Mesenchymal stem cell (in vitro differentiated cells and primary cell): Measurements from ENCODE around the gene ADH5.

Source experiments
- DNase-seq: peaks from one replicate; pipeline ENCODE4 v3.0.0-alpha.2; 2013
- H2AFZ ChIP-seq: one replicate; pipeline ENCODE4 v1.6.1; 2013; ENCODE audit warnings: low read depth, mild to moderate bottlenecking, control low read depth, inconsistent platforms, low read length, moderate library complexity
- H2AK5ac ChIP-seq: 2 replicates; pipeline ENCODE4 v1.6.1; 2013; ENCODE audit warnings: low read length, moderate library complexity, mild to moderate bottlenecking, inconsistent platforms; ENCODE audit not compliant: severe bottlenecking
- H2BK120ac ChIP-seq: one replicate; pipeline ENCODE4 v1.6.1; 2013; ENCODE audit warnings: low read depth, mild to moderate bottlenecking, inconsistent platforms, low read length, moderate library complexity
- H2BK12ac ChIP-seq, 2 experiments: one replicate each; pipeline ENCODE4 v1.6.1; 2013; ENCODE audit warnings: inconsistent platforms in 2 of 2, low read length in 2 of 2, mild to moderate bottlenecking in 2 of 2, moderate library complexity in 2 of 2, control low read depth in 1 of 2
- H2BK15ac ChIP-seq: one replicate; pipeline ENCODE4 v1.6.1; 2013; ENCODE audit warnings: mild to moderate bottlenecking, low read depth, inconsistent platforms; ENCODE audit not compliant: poor library complexity, severe bottlenecking
- H2BK5ac ChIP-seq: 2 replicates; pipeline ENCODE4 v1.6.1; 2013; ENCODE audit warnings: low read depth, mild to moderate bottlenecking, low read length, control low read depth, inconsistent platforms; ENCODE audit not compliant: poor library complexity, severe bottlenecking
- H3K14ac ChIP-seq, 2 experiments: one replicate each; pipeline ENCODE4 v1.6.1; 2013; ENCODE audit warnings: inconsistent platforms in 2 of 2, low read length in 2 of 2, control low read depth in 1 of 2, mild to moderate bottlenecking in 1 of 2, moderate library complexity in 1 of 2
- H3K18ac ChIP-seq, 2 experiments: one replicate each; pipeline ENCODE4 v1.6.1; 2013; ENCODE audit warnings: inconsistent platforms in 2 of 2, low read length in 2 of 2, control low read depth in 1 of 2, low read depth in 1 of 2, mild to moderate bottlenecking in 1 of 2
- H3K23ac ChIP-seq, 2 experiments: one replicate each; pipeline ENCODE4 v1.6.1; 2013; ENCODE audit warnings: inconsistent platforms in 2 of 2, low read length in 2 of 2, mild to moderate bottlenecking in 2 of 2, moderate library complexity in 2 of 2, control low read depth in 1 of 2
- H3K27ac ChIP-seq: 2 replicates; pipeline ENCODE4 v1.5.1; 2013; ENCODE audit warnings: mild to moderate bottlenecking, moderate library complexity, low read length, control low read depth, inconsistent platforms; ENCODE audit not compliant: poor library complexity, severe bottlenecking
- H3K27me3 ChIP-seq, 2 experiments: 2 replicates each; pipeline versions ENCODE4 v1.6.1 to v1.7.0; 2013; ENCODE audit warnings: low read length in 2 of 2, mild to moderate bottlenecking in 2 of 2, moderate library complexity in 2 of 2, control low read depth in 1 of 2, inconsistent platforms in 1 of 2; ENCODE audit not compliant: control insufficient read depth in 1 of 2, insufficient read depth in 1 of 2
- H3K36me3 ChIP-seq, 2 experiments: 2 replicates each; pipeline versions ENCODE4 v1.6.1 to v1.7.0; 2013; ENCODE audit warnings: low read length in 2 of 2, control low read depth in 1 of 2, inconsistent platforms in 1 of 2, low read depth in 1 of 2, mild to moderate bottlenecking in 1 of 2; ENCODE audit not compliant: insufficient read depth in 2 of 2, control insufficient read depth in 1 of 2
- H3K4ac ChIP-seq, 2 experiments: one replicate each; pipeline ENCODE4 v1.6.1; 2013; ENCODE audit warnings: inconsistent platforms in 2 of 2, low read length in 2 of 2, mild to moderate bottlenecking in 2 of 2, moderate library complexity in 2 of 2, control low read depth in 1 of 2, low read depth in 1 of 2
- H3K4me1 ChIP-seq: 2 replicates; pipeline ENCODE4 v1.6.1; 2013; ENCODE audit warnings: low read depth, low read length, control low read depth; ENCODE audit not compliant: control insufficient read depth, insufficient read depth
- H3K4me2 ChIP-seq: 2 replicates; pipeline ENCODE4 v1.6.1; 2013; ENCODE audit warnings: low read length, mild to moderate bottlenecking, inconsistent platforms; ENCODE audit not compliant: poor library complexity, severe bottlenecking
- H3K4me3 ChIP-seq, 2 experiments: 2 replicates each; pipeline versions ENCODE4 v1.5.1 to v1.7.0; 2013; ENCODE audit warnings: low read length in 2 of 2, mild to moderate bottlenecking in 2 of 2, control low read depth in 1 of 2, low read depth in 1 of 2; ENCODE audit not compliant: insufficient read depth in 1 of 2
- H3K79me1 ChIP-seq: replicated peaks from 2 replicates; pipeline ENCODE4 v1.6.1; 2013; ENCODE audit warnings: mild to moderate bottlenecking, control low read depth, low read length, inconsistent platforms; ENCODE audit not compliant: poor library complexity, severe bottlenecking
- H3K9ac ChIP-seq: 2 replicates; pipeline ENCODE4 v1.7.0; 2013; ENCODE audit warnings: mild to moderate bottlenecking, low read length, moderate library complexity
- H3K9me3 ChIP-seq: 2 replicates; pipeline ENCODE4 v1.7.0; 2013; ENCODE audit warnings: mild to moderate bottlenecking, low read length; ENCODE audit not compliant: control insufficient read depth
- H4K8ac ChIP-seq: one replicate; pipeline ENCODE4 v1.6.1; 2013; ENCODE audit warnings: inconsistent platforms, mild to moderate bottlenecking, low read length, moderate library complexity
- H4K91ac ChIP-seq: one replicate; pipeline ENCODE4 v1.6.1; 2013; ENCODE audit warnings: mild to moderate bottlenecking, low read length, inconsistent platforms
- WGBS: methylation state at CpG from one replicate; pipeline ENCODE4 v1.1.7; 2013; ENCODE audit warnings: mixed read lengths; 5-methylcytosine and 5-hydroxymethylcytosine counted together

ADH5 gene

DNA sequence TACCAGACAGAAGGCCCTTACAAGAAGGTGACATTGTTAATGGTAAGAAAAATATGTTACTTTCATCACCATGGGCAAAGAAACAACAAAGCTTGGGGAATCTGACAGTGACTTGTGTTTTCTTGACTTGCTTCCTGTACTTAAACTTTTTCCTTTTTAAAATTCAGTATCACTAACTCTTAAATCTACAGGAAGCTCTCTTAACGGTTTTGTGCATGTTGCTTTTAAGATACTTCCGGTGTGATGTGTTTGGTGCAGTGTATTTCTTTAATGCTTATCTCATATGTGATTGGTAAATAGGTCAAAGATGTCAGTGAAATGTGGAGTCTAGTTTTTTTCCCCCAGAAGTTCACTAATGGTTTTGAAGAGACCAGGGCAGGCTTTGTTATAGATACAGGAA lies 45.2 kb downstream of the ADH5 start:
- DNase-seq, result no peak
- 97% methylated on average over 2 of the region's 2 CpGs for WGBS

DNA sequence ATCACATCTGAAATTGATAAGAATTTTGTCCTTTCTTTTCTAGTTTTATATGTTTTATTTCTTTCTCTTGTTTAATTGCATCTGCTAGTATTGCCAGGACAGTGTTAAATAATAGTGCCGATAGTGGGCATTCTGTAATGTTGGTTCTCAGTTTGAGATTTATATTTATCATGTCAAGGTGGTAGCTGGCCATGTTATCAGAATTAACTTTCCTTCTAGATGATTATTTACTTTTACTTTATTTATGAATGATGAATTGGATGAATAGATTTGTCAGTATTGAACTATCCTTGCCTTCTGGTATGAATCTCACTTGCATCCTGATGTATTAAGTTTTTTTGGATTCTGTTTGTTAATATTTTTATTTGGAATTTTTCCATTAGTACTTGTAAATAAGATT lies 50.4 kb downstream of the ADH5 start:
- H3K79me1 ChIP-seq, result peaks cover 3% of the 10 kb centered on the region
- H4K8ac ChIP-seq, result no peak overlapping the region
- no peak overlapping the region for H2BK5ac ChIP-seq
- no peak overlapping the region for H3K27ac ChIP-seq
- H2AFZ ChIP-seq, result no peak overlapping the region
- no peak overlapping the region for H3K23ac ChIP-seq
- H3K36me3 ChIP-seq, result peaks cover 2 to 72% of the 10 kb centered on the region in 2 experiments
- no peak overlapping the region for H3K4ac ChIP-seq
- no peak overlapping the region for H3K14ac ChIP-seq
- 100% methylated on average over 1 of the region's 1 CpG for WGBS
- no peak overlapping the region for H2BK120ac ChIP-seq
- no peak overlapping the region for H2BK12ac ChIP-seq
- peaks cover 13% of the 10 kb centered on the region for H3K9me3 ChIP-seq
- H3K4me2 ChIP-seq, result no peak overlapping the region
- no peak for DNase-seq
- no peak overlapping the region for H3K9ac ChIP-seq
- no peak overlapping the region for H2BK15ac ChIP-seq
- H4K91ac ChIP-seq, result no peak overlapping the region
- no peak overlapping the region for H3K4me3 ChIP-seq
- no peaks in the 10 kb centered on the region for H3K4me1 ChIP-seq
- H3K27me3 ChIP-seq, result no peaks in the 10 kb centered on the region
- H2AK5ac ChIP-seq, result no peak overlapping the region
- no peak overlapping the region for H3K18ac ChIP-seq

More for the DNA sequence above, 45.2 kb downstream of the ADH5 start:
- Histone ChIP-seq H3K23ac (no peak overlapping the region), H3K79me1 (peaks cover 17% of the 10 kb centered on the region), H3K9ac (no peak overlapping the region), H2AFZ (no peak overlapping the region), H3K14ac (no peak overlapping the region), H2AK5ac (no peak overlapping the region), H2BK5ac (no peak overlapping the region), H3K18ac (no peak overlapping the region), H3K27me3 (no peaks in the 10 kb centered on the region), H4K91ac (no peak overlapping the region), H3K4me3 (no peak overlapping the region), H3K27ac (no peak overlapping the region), H2BK12ac (no peak overlapping the region), H2BK15ac (no peak overlapping the region), H3K4me1 (no peaks in the 10 kb centered on the region), H3K4ac (no peak overlapping the region), H4K8ac (no peak overlapping the region), H3K36me3 (peaks cover 14 to 73% of the 10 kb centered on the region in 2 experiments), H3K9me3 (peaks cover under 1% of the 10 kb centered on the region), H3K4me2 (no peak overlapping the region), H2BK120ac (no peak overlapping the region)

DNA sequence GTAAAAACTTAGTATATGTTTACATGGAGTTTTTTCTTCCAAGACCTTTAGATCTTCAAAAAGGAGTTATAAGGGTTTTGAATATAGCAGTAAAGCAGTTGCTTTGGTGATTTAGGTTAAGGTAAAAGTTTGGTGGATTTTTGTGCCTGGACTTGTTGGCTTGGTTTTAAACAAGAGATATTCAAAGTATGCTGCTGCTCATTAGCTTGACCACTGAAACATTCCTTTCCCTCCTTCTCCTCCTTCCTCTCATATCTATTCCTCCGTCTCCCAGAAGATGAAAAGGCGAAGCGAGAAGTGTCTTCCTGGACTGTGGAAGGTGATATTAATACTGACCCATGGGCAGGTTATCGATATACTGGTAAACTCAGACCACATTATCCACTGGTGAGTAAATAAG lies 54.6 kb downstream of the ADH5 start:
- H3K4ac ChIP-seq, result no peak overlapping the region
- H3K27ac ChIP-seq, result peak overlapping the region; percentile 19
- peaks cover 12% of the 10 kb centered on the region for H3K79me1 ChIP-seq
- H3K36me3 ChIP-seq, result peaks cover 0 to 67% of the 10 kb centered on the region in 2 experiments
- H3K14ac ChIP-seq, result no peak overlapping the region
- H3K18ac ChIP-seq, result no peak overlapping the region
- H3K4me2 ChIP-seq, result no peak overlapping the region
- H3K23ac ChIP-seq, result no peak overlapping the region
- H3K9me3 ChIP-seq, result peaks cover 13% of the 10 kb centered on the region
- no peak overlapping the region for H3K4me3 ChIP-seq
- WGBS, result no CpG with 5 or more reads among the region's 4 CpGs
- no peak overlapping the region for H2BK120ac ChIP-seq
- no peak overlapping the region for H2BK5ac ChIP-seq
- H4K8ac ChIP-seq, result no peak overlapping the region
- H2BK15ac ChIP-seq, result no peak overlapping the region
- no peak for DNase-seq
- no peaks in the 10 kb centered on the region for H3K4me1 ChIP-seq
- H2AK5ac ChIP-seq, result no peak overlapping the region
- H2BK12ac ChIP-seq, result no peak overlapping the region
- H3K27me3 ChIP-seq, result no peaks in the 10 kb centered on the region
- H2AFZ ChIP-seq, result no peak overlapping the region
- no peak overlapping the region for H4K91ac ChIP-seq
- H3K9ac ChIP-seq, result no peak overlapping the region

DNA sequence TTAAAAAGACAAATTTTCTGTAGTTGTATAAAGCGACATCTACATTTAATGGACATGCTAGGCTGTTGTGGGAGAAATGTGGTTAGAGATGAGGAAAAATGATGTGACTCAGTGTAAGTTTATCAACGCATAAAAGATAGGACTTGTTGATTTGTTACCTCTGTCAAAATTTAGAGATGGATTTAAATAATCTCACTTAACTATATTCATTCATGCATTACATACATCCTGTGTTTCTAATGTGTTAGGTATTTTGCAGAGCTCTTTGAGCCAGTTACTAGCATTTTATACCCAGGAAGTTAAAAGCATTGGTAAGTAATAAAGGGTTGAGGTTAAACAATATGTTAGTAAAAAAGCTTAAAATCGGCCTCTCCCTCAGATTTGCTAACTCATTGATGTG lies 58.7 kb downstream of the ADH5 start:
- Histone ChIP-seq H3K4me3 (no peak overlapping the region), H2BK5ac (no peak overlapping the region)

More for the DNA sequence above, 58.7 kb downstream of the ADH5 start:
- Histone ChIP-seq H2BK15ac (no peak overlapping the region), H4K8ac (no peak overlapping the region), H3K23ac (no peak overlapping the region), H2AFZ (no peak overlapping the region), H2BK12ac (no peak overlapping the region), H3K27ac (peak overlapping the region; percentile 97), H3K14ac (no peak overlapping the region), H3K4ac (no peak overlapping the region), H3K18ac (no peak overlapping the region), H2BK120ac (no peak overlapping the region), H3K79me1 (peaks cover 11% of the 10 kb centered on the region), H3K36me3 (peaks cover 0 to 40% of the 10 kb centered on the region in 2 experiments), H3K4me2 (no peak overlapping the region), H3K9ac (no peak overlapping the region), H4K91ac (no peak overlapping the region), H3K27me3 (no peaks in the 10 kb centered on the region), H3K4me1 (peaks cover 2% of the 10 kb centered on the region), H2AK5ac (no peak overlapping the region), H3K9me3 (no peaks in the 10 kb centered on the region)
- 100% methylated on average over 2 of the region's 3 CpGs for WGBS
- DNase-seq, result no peak
